Loucy (cell line): ENCODE data around the gene CPA3.

Experiments used
- H2AFZ ChIP-seq: fragments of 200-600 bp; sonication (generic); 2 replicates; pipeline ENCODE4 v1.6.0; 2016; ENCODE audit warnings: antibody characterized with exemption, mild to moderate bottlenecking, low read length, moderate library complexity
- H3F3A ChIP-seq: fragments of 200-600 bp; 2 replicates; pipeline ENCODE4 v1.6.0; 2016; ENCODE audit warnings: antibody characterized with exemption, low read depth, mild to moderate bottlenecking
- H3K27me3 ChIP-seq: fragments of 200-600 bp; sonication (generic); 2 replicates; pipeline ENCODE4 v1.6.1; 2014; ENCODE audit warnings: low read length, mild to moderate bottlenecking; ENCODE audit not compliant: insufficient read depth, poor library complexity, severe bottlenecking
- H3K36me3 ChIP-seq: fragments of 200-600 bp; sonication (generic); 2 replicates; pipeline ENCODE4 v1.6.1; 2016; ENCODE audit warnings: low read length; ENCODE audit not compliant: insufficient read depth
- H3K4me1 ChIP-seq: fragments of 200-600 bp; sonication (generic); 2 replicates; pipeline ENCODE4 v1.5.1; 2014; ENCODE audit warnings: low read length, mild to moderate bottlenecking; ENCODE audit not compliant: insufficient read depth, poor library complexity, severe bottlenecking
- H3K4me2 ChIP-seq: fragments of 200-600 bp; sonication (generic); 2 replicates; pipeline ENCODE4 v1.6.0; 2014; ENCODE audit warnings: antibody characterized with exemption, low read length, low read depth, mild to moderate bottlenecking; ENCODE audit not compliant: poor library complexity, severe bottlenecking
- H3K4me3 ChIP-seq: fragments of 200-600 bp; sonication (generic); 2 replicates; pipeline ENCODE4 v1.5.1; 2014; ENCODE audit warnings: low read length, mild to moderate bottlenecking, mixed read lengths; ENCODE audit not compliant: poor library complexity, severe bottlenecking
- H3K79me2 ChIP-seq: fragments of 200-600 bp; sonication (generic); 2 replicates; pipeline ENCODE4 v1.6.1; 2014; ENCODE audit warnings: low read length; ENCODE audit not compliant: insufficient read depth
- H3K9ac ChIP-seq: fragments of 200-600 bp; sonication (generic); 2 replicates; pipeline ENCODE4 v1.6.0; 2014; ENCODE audit warnings: mild to moderate bottlenecking, low read depth, low read length, moderate library complexity; ENCODE audit not compliant: poor library complexity, severe bottlenecking
- H3K9me2 ChIP-seq: fragments of 200-600 bp; sonication (generic); replicated peaks from 2 replicates; pipeline ENCODE4 v1.6.1; 2016; ENCODE audit warnings: low read depth, low read length, mixed read lengths
- H3K9me3 ChIP-seq: fragments of 200-600 bp; sonication (generic); 2 replicates; pipeline ENCODE4 v1.6.1; 2014; ENCODE audit warnings: mild to moderate bottlenecking, antibody characterized with exemption, low read length, low read depth; ENCODE audit not compliant: insufficient read depth
- H4K20me1 ChIP-seq: fragments of 200-600 bp; sonication (generic); 2 replicates; pipeline ENCODE4 v1.6.0; 2014; ENCODE audit warnings: antibody characterized with exemption, low read length, mild to moderate bottlenecking; ENCODE audit not compliant: insufficient read depth, poor library complexity, severe bottlenecking
- CTCF ChIP-seq: fragments of 200-600 bp; sonication (generic); conservative IDR thresholded peaks from 2 replicates; pipeline ENCODE4 v1.5.1; 2014; ENCODE audit warnings: mild to moderate bottlenecking, antibody characterized with exemption, low read length
- EZH2phosphoT487 ChIP-seq: fragments of 200-600 bp; IDR thresholded peaks from 2 replicates; pipeline ENCODE4 v1.6.1; 2018; ENCODE audit warnings: antibody characterized with exemption, mild to moderate bottlenecking, moderate library complexity, borderline replicate concordance

CPA3 gene

DNA sequence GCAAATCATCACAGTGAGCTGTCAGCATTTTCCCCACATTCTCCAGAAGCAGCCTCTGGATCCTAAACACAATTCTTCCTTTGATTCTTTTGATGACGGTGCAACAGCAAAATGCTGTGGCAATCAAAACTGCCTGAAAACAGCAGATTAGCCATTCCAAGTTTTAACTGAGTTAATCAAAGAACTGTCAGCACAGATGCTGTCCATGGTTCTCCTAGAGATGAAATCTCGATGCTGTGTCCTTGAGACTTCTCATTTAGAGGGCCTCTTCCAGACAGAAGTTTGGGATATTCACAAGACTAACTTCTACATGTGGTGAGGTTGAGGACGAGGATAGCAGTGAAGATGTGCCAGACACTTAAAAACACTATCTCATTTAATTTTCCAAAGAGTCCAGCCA, 75.9 kb downstream of the CPA3 start:
- H3K4me3 ChIP-seq: no peak overlapping the region
- H3K79me2 ChIP-seq: no peaks in the 10 kb centered on the region
- H3K4me1 ChIP-seq: no peaks in the 10 kb centered on the region
- no peaks in the 10 kb centered on the region for H3K36me3 ChIP-seq
- H3K27me3 ChIP-seq: no peaks in the 10 kb centered on the region
- H3K9ac ChIP-seq: no peak overlapping the region
- no peaks in the 10 kb centered on the region for H3F3A ChIP-seq
- no peaks in the 10 kb centered on the region for H3K9me3 ChIP-seq
- no peak for TF ChIP-seq EZH2phosphoT487
- no peak for TF ChIP-seq CTCF
- H4K20me1 ChIP-seq: no peaks in the 10 kb centered on the region
- no peaks in the 10 kb centered on the region for H3K9me2 ChIP-seq
- H3K4me2 ChIP-seq: no peak overlapping the region
- H2AFZ ChIP-seq: no peak overlapping the region

DNA sequence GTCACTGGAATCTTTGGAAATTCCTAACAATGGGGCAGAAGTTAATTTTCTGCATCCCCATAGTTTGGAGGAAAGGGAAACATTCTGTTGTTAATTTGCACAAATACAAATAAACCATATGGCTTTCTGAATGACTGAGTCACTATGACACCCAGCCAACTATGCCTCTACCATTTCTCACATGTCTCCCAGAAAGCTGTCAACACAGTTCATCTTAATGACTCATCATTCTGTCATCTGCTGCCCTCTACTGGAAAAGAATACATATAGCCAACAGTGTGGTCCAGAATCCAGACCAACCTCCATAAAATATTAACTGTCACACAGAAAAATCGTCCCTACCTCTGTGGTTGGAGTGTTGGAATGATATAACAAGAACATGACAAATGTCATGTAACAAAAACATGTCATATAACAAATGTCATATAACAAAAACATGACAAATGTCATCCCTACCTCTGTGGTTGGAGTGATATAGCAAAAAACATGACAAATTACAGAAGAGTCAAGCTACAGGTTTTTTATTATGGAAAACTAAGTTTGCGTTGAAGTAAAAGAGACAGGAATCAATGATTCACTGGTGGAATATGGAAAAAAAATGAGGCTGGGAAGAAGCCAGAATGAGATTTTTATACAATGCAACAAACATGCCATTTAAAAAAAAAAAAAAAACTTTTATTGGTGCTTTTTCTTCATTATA, 78.6 kb downstream of the CPA3 start:
- no peaks in the 10 kb centered on the region for H4K20me1 ChIP-seq
- no peaks in the 10 kb centered on the region for H3K79me2 ChIP-seq
- no peaks in the 10 kb centered on the region for H3F3A ChIP-seq
- no peaks in the 10 kb centered on the region for H3K4me1 ChIP-seq
- no peaks in the 10 kb centered on the region for H3K9me2 ChIP-seq
- H2AFZ ChIP-seq: no peak overlapping the region
- H3K36me3 ChIP-seq: no peaks in the 10 kb centered on the region
- peak; percentile 92 for TF ChIP-seq CTCF
- TF ChIP-seq EZH2phosphoT487: no peak
- H3K9ac ChIP-seq: no peak overlapping the region
- H3K4me3 ChIP-seq: no peak overlapping the region
- no peaks in the 10 kb centered on the region for H3K9me3 ChIP-seq
- H3K4me2 ChIP-seq: no peak overlapping the region
- H3K27me3 ChIP-seq: no peaks in the 10 kb centered on the region

DNA sequence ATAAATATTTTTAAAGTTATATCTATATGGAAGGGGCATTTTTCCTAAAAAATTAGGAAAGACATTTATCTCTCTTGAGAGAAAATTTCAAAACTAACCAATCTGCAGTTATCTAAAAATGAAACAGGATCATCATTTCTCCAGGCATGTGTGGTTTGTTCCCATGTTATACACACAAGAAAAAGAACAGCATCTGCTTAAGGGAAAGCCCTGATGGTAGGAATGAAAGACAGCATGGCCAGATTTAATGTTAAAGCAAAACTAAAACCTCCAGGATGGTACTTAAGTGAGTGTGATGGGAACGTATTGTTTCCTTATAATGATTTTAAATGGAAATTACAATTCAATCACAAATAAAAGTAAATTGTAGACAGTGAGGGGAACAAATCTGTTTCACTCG, 80.0 kb downstream of the CPA3 start:
- no peaks in the 10 kb centered on the region for H4K20me1 ChIP-seq
- no peaks in the 10 kb centered on the region for H3K36me3 ChIP-seq
- no peaks in the 10 kb centered on the region for H3F3A ChIP-seq
- no peaks in the 10 kb centered on the region for H3K79me2 ChIP-seq
- no peak overlapping the region for H3K4me3 ChIP-seq
- H3K27me3 ChIP-seq: no peaks in the 10 kb centered on the region
- no peak overlapping the region for H3K9ac ChIP-seq
- H2AFZ ChIP-seq: no peak overlapping the region
- no peak for TF ChIP-seq CTCF
- TF ChIP-seq EZH2phosphoT487: no peak
- no peak overlapping the region for H3K4me2 ChIP-seq
- no peaks in the 10 kb centered on the region for H3K4me1 ChIP-seq
- H3K9me3 ChIP-seq: no peaks in the 10 kb centered on the region
- H3K9me2 ChIP-seq: no peaks in the 10 kb centered on the region
